Measurements from ENCODE around the gene UHRF1.
A peak's percentile ranks its signal among the peaks of the same experiment; 100 is the strongest.
"Not testable (repeated sequence)": the region's sequence is repeated elsewhere in the genome, so short reads cannot be mapped to it uniquely, and the experiment has no call there.

The UHRF1 gene

DNA sequence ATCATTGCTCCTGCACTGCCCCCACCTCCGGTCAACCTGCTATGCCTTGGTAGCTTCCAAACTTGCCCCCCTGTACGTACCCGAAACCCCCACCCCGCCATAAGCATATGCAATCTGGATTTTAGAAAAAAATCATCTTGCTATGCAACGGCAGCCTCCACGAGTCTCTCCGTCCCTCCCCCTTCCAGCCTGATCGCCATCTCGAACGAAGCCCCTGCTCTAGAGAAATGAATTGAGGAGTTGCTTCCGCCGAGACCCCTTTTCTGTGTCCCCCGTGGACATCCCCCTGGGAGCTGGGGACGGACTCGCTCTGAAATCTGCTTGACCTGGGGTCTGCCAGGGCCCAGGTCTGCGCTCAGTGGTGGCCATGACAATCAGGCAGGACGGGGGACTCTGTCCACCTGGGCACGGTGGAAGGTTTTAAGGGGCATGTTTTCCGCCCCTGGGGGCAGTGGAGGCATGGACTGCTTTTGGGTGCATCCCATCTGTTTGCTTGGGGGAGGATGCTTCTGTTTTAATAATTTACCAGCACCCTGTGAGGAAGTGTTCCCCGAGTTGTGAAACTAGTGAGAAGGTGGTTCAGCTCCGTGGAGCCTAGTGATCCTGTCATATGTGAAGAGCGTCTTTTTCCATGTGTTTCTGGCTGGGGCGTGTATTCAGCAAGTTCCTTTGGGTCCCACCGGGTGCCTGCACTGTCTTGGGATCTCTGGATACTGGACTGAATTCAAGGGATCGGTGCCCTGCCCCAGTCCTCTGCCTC, 60.7 kb downstream of the UHRF1 start:
- H3K9ac ChIP-seq (ENCODE audit: low read length in 5 of 5), result peak overlapping the region; percentile 63 to 82 (median 81)
- H3K4me1 ChIP-seq (ENCODE audit: control insufficient read depth in 5 of 5, insufficient read depth in 5 of 5, low read length in 5 of 5), result peaks cover 18 to 50% (median 47%) of the 10 kb centered on the region in 5 donors
- no peaks in the 10 kb centered on the region for H3K36me3 ChIP-seq (ENCODE audit: control insufficient read depth in 5 of 5, insufficient read depth in 5 of 5, low read length in 5 of 5)
- no peaks in the 10 kb centered on the region for H3K9me3 ChIP-seq (ENCODE audit: control insufficient read depth in 5 of 5, low read length in 5 of 5)
- H3K27me3 ChIP-seq (ENCODE audit: control insufficient read depth in 5 of 5, insufficient read depth in 4 of 5, low read length in 5 of 5), result no peaks in the 10 kb centered on the region
- H3K27ac ChIP-seq (ENCODE audit: low read depth, low read length), result peak overlapping the region; percentile 65
- peak overlapping the region; percentile 63 to 80 (median 69) for H3K4me3 ChIP-seq (ENCODE audit: low read depth in 1 of 5, low read length in 5 of 5)

DNA sequence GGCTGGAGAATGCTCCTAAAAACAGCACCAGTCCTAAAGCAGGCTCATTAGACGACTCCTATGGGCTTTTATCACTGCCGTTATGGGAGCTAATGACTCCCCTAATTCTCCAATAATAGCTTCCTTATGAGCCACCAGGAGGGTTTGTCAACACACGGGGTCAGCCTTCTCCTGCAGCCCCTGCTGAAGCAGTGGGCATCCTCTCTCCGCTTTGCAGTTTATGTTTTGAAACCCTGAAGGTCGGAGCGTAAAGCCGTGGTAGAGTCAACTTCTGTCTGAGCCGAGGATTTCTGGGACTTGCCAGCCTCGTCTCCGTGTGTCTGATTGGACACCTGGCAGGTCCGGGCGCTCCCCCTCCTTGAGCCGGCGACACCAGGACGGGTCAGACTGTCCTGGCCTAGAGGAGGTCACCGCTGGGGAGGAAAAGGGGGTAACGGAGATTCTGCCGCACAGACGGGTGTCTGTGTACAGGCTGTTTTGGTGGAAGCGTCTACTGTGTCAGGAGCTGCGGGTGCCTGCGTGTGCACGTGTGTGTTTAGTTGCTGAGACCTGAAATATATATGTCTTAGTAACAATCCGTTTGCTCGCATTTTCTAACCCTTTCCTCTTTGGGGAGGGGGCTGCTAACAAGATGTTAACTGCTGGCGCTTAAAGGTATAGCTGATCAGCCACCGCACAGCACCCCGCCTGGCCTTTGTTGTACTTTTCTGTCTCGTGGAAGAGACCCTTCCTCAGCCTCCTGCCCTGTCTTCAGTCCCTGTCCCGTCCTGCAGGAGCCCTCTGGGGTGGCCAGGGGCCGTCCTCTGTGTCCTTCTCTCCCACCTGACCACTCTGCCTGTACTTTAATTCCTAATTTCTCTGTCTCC, 61.5 kb downstream of the UHRF1 start:
- H3K4me1 ChIP-seq (ENCODE audit: control insufficient read depth in 5 of 5, insufficient read depth in 5 of 5, low read length in 5 of 5), result peaks cover 18 to 58% (median 56%) of the 10 kb centered on the region in 5 donors
- peak overlapping the region; percentile 65 for H3K27ac ChIP-seq (ENCODE audit: low read depth, low read length)

DNA sequence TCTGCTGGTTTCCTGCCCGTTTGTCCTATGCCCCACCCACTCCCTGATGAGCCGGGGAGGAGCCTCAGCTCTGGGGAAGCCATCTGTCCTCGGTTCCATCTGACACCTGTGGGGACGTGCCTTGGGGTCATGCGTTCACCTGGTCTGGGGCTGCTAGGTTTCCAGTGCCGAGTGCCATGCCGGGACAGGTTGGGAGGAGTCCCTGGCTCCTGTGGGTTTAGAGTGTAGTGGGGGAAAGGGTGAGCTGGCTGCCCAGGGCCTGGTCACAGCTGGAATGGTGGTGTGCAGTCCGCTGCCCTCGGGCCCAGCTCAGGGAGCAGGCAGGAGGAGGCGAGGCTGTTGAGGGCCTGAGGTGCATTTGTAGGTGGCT, 62.1 kb downstream of the UHRF1 start:
- Histone ChIP-seq H3K9me3 (ENCODE audit: control insufficient read depth in 5 of 5, low read length in 5 of 5) (no peaks in the 10 kb centered on the region), H3K4me1 (ENCODE audit: control insufficient read depth in 5 of 5, insufficient read depth in 5 of 5, low read length in 5 of 5) (peaks cover 21 to 64% (median 61%) of the 10 kb centered on the region in 5 donors), H3K27me3 (ENCODE audit: control insufficient read depth in 5 of 5, insufficient read depth in 4 of 5, low read length in 5 of 5) (no peaks in the 10 kb centered on the region), H3K9ac (ENCODE audit: low read length in 5 of 5) (peak overlapping the region in 3 of 5 donors; percentile 81 to 82 (median 82)), H3K4me3 (ENCODE audit: low read depth in 1 of 5, low read length in 5 of 5) (peak overlapping the region; percentile 63 to 80 (median 69)), H3K36me3 (ENCODE audit: control insufficient read depth in 5 of 5, insufficient read depth in 5 of 5, low read length in 5 of 5) (no peaks in the 10 kb centered on the region), H3K27ac (ENCODE audit: low read depth, low read length) (no peak overlapping the region)

More for the DNA sequence above, 61.5 kb downstream of the UHRF1 start:
- H3K27me3 ChIP-seq (ENCODE audit: control insufficient read depth in 5 of 5, insufficient read depth in 4 of 5, low read length in 5 of 5), result no peaks in the 10 kb centered on the region
- H3K4me3 ChIP-seq (ENCODE audit: low read depth in 1 of 5, low read length in 5 of 5), result peak overlapping the region; percentile 63 to 80 (median 69)
- no peaks in the 10 kb centered on the region for H3K9me3 ChIP-seq (ENCODE audit: control insufficient read depth in 5 of 5, low read length in 5 of 5)
- H3K36me3 ChIP-seq (ENCODE audit: control insufficient read depth in 5 of 5, insufficient read depth in 5 of 5, low read length in 5 of 5), result no peaks in the 10 kb centered on the region
- peak overlapping the region; percentile 63 to 82 (median 81) for H3K9ac ChIP-seq (ENCODE audit: low read length in 5 of 5)

DNA sequence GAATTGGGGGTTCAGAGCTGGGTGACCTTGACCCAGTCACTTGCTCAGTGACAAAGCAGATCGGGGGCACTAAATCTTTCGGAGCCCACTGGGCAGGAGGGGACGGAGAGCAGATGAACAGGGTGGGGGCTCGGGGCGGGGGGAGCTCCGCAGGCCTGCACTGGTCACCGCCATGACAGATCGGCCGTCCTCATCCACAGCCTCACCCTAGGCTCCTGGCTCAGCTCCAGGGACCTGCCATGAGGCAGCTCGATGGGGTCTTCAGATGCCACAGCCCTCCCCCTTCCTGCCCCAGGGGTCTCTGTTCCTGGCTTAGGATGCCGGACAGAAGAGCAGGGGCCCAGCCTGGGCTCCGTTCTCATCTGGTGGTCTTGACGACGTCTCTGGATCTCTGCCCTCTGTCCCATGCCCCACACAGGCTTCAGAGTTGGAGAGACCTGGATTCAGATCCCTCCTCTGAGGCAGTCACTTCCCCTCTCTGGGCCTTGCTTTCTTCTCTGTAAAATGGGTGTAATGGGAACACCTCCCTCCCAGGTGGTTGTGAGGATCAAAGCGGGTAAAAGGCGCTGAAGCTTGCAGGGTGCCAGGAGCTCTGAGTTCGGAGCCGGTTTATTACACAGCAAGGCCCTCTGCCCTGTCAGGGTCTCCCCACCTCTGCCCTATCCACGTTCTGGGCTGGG, 62.7 kb downstream of the UHRF1 start:
- peaks cover 24 to 70% (median 67%) of the 10 kb centered on the region in 5 donors for H3K4me1 ChIP-seq (ENCODE audit: control insufficient read depth in 5 of 5, insufficient read depth in 5 of 5, low read length in 5 of 5)
- peak overlapping the region in 3 of 5 donors; percentile 22 to 82 (median 81) for H3K9ac ChIP-seq (ENCODE audit: low read length in 5 of 5)
- no peak overlapping the region for H3K27ac ChIP-seq (ENCODE audit: low read depth, low read length)
- H3K4me3 ChIP-seq (ENCODE audit: low read depth in 1 of 5, low read length in 5 of 5), result peak overlapping the region in 2 of 5 donors; percentile 69
- H3K9me3 ChIP-seq (ENCODE audit: control insufficient read depth in 5 of 5, low read length in 5 of 5), result no peaks in the 10 kb centered on the region
- no peaks in the 10 kb centered on the region for H3K27me3 ChIP-seq (ENCODE audit: control insufficient read depth in 5 of 5, insufficient read depth in 4 of 5, low read length in 5 of 5)
- no peaks in the 10 kb centered on the region for H3K36me3 ChIP-seq (ENCODE audit: control insufficient read depth in 5 of 5, insufficient read depth in 5 of 5, low read length in 5 of 5)

DNA sequence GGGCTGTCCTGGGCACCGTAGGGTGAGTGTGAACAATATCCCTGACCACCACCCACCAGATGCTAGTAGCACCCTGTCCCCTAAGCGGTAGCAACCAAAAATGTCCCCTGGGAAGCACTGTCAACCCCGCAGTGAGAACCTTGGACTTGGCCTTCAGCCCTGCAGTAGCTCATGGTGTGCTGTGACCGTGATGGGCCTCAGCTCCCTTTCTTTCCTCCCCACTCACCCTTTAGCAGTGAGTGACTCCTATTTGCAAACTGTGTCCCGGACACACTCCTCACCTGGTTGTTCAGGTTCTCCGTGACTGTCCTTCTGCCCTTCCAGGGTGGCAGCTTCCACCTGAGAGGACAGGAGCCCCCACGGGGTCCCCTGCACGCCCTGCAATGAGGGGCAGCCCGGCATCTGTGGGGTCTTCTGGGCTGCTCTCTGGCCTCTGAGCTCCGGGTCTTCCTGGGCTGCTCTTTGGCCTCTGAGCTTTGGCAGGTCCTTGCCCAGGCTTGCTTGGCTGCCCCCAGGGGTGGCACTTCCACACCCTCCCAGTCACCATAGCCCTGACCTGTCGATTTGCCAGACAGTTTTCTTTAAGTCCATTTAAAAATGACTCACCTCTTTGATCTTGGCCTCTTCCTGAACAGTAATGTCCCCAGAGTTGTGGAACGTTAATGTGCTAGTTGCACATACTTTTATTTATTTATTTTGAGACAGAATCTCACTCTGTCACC, 63.4 kb downstream of the UHRF1 start:
- Histone ChIP-seq H3K36me3 (ENCODE audit: control insufficient read depth in 5 of 5, insufficient read depth in 5 of 5, low read length in 5 of 5) (no peaks in the 10 kb centered on the region), H3K27ac (ENCODE audit: low read depth, low read length) (no peak overlapping the region), H3K4me1 (ENCODE audit: control insufficient read depth in 5 of 5, insufficient read depth in 5 of 5, low read length in 5 of 5) (peaks cover 29 to 76% (median 74%) of the 10 kb centered on the region in 5 donors), H3K27me3 (ENCODE audit: control insufficient read depth in 5 of 5, insufficient read depth in 4 of 5, low read length in 5 of 5) (no peaks in the 10 kb centered on the region), H3K4me3 (ENCODE audit: low read depth in 1 of 5, low read length in 5 of 5) (no peak overlapping the region), H3K9ac (ENCODE audit: low read length in 5 of 5) (peak overlapping the region in 2 of 5 donors; percentile 22 to 82), H3K9me3 (ENCODE audit: control insufficient read depth in 5 of 5, low read length in 5 of 5) (no peaks in the 10 kb centered on the region)

DNA sequence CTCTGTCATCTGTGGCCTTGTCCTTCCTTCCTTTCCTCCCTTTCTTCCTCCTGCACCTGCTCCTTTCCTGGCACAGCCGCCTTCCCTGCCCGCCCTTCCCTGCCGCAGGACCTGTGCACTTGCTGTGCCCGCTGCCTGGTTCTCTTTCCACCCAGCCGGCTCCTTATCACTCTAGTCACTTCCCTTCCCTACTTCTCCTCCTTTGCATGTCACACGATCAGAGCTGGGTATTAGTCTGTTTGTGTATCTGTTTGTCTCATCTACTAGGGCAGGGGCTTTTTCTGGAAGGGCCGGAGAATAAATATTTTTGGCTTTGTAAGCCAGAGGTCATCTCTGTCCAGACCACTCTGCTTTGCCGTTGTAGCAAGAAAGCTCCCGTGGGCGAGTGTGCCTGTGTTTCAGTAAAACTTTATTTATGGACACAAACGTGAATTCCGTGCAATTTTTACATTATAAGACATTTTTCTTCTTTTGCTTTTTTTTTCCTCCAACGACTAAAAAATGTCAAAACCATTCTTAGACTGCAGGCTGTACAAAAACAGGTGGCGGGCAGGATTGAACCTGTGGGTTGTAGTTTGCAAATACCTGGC, 65.7 kb downstream of the UHRF1 start:
- Histone ChIP-seq H3K27ac (ENCODE audit: low read depth, low read length) (no peak overlapping the region), H3K9ac (ENCODE audit: low read length in 5 of 5) (no peak overlapping the region), H3K36me3 (ENCODE audit: control insufficient read depth in 5 of 5, insufficient read depth in 5 of 5, low read length in 5 of 5) (no peaks in the 10 kb centered on the region), H3K4me3 (ENCODE audit: low read depth in 1 of 5, low read length in 5 of 5) (no peak overlapping the region), H3K9me3 (ENCODE audit: control insufficient read depth in 5 of 5, low read length in 5 of 5) (no peaks in the 10 kb centered on the region), H3K4me1 (ENCODE audit: control insufficient read depth in 5 of 5, insufficient read depth in 5 of 5, low read length in 5 of 5) (peaks cover 24 to 79% (median 75%) of the 10 kb centered on the region in 5 donors), H3K27me3 (ENCODE audit: control insufficient read depth in 5 of 5, insufficient read depth in 4 of 5, low read length in 5 of 5) (no peaks in the 10 kb centered on the region)

DNA sequence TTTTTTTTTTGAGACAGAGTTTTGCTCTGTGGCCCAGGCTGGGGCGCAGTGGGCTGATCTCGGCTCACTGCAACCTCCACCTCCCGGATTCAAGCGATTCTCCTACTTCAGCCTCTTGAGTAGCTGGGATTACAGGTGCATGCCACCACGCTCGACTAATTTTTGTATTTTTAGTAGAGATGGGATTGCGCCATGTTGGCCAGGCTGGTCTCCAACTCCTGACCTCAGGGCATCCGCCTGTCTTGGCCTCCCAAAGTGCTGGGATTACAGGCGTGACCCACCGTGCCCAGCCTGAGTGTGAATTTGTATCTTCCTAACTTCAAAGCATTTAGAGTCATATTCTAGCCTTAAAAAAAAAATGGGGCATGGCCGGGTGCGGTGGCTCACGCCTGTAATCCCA, 66.3 kb downstream of the UHRF1 start:
- not testable (repeated sequence) for H3K4me3 ChIP-seq (ENCODE audit: low read depth in 1 of 5, low read length in 5 of 5); H3K27me3 ChIP-seq (ENCODE audit: control insufficient read depth in 5 of 5, insufficient read depth in 4 of 5, low read length in 5 of 5)
- peaks cover 20 to 73% (median 69%) of the 10 kb centered on the region in 5 donors for H3K4me1 ChIP-seq (ENCODE audit: control insufficient read depth in 5 of 5, insufficient read depth in 5 of 5, low read length in 5 of 5)

DNA sequence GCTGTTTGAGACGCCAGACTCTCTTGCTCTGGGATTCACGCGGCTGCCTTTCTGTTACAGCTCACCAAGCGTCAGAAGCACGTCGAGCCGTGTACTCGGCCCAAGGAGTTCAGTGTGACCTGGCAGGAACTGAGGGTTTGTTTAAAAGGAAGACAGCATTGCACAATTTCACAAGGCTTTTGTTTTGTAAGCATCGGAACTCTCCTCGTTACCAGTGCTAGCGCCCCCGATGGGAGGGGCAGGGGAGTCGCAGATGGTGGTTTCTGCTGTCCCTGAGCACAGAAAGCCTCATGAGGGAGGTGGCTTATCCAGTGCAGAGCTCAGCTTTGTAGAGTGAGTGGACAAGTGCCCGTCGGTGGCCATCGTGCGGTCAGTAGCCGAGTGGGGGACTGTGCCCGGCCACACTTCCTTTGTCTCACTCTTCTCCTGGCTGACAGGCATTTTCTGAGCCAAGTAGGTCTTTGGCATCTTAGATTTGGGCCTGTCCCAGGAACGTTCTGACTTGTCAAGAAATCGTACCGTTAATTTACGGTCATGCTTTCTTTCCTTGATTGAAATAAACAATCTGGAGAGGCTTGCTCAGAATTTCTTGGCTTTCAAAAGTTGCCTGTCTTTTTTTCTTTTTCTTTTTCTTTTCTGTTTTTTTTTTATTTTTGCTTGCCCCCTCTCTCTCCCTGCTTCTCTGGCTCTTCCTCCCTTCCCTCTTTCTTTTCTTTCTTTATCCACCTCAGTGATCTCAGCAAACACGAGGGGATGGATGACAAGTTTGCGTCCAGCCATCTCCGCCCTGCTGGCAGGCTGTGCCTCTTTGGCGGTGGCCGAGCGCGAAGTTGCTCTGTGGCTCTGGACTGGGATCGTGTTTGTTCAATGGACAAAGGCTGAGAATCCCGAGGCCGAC, 67.3 kb downstream of the UHRF1 start:
- Histone ChIP-seq H3K4me1 (ENCODE audit: control insufficient read depth in 5 of 5, insufficient read depth in 5 of 5, low read length in 5 of 5) (peaks cover 15 to 63% (median 62%) of the 10 kb centered on the region in 5 donors), H3K27ac (ENCODE audit: low read depth, low read length) (peak overlapping the region; percentile 76), H3K36me3 (ENCODE audit: control insufficient read depth in 5 of 5, insufficient read depth in 5 of 5, low read length in 5 of 5) (no peaks in the 10 kb centered on the region), H3K4me3 (ENCODE audit: low read depth in 1 of 5, low read length in 5 of 5) (peak overlapping the region; percentile 38 to 47 (median 42)), H3K9ac (ENCODE audit: low read length in 5 of 5) (peak overlapping the region in 3 of 5 donors; percentile 33 to 62 (median 58)), H3K27me3 (ENCODE audit: control insufficient read depth in 5 of 5, insufficient read depth in 4 of 5, low read length in 5 of 5) (no peaks in the 10 kb centered on the region), H3K9me3 (ENCODE audit: control insufficient read depth in 5 of 5, low read length in 5 of 5) (no peaks in the 10 kb centered on the region)

More for the DNA sequence above, 66.3 kb downstream of the UHRF1 start:
- not testable (repeated sequence) for H3K9me3 ChIP-seq (ENCODE audit: control insufficient read depth in 5 of 5, low read length in 5 of 5); H3K9ac ChIP-seq (ENCODE audit: low read length in 5 of 5); H3K36me3 ChIP-seq (ENCODE audit: control insufficient read depth in 5 of 5, insufficient read depth in 5 of 5, low read length in 5 of 5)
- peak overlapping the region; percentile 23 for H3K27ac ChIP-seq (ENCODE audit: low read depth, low read length)
